NCI-H526 treated with DMSO at 0.1 percent for 48 hours (cell line): ENCODE results near the gene ATXN3L.
"Not testable (repeated sequence)": the region's sequence is repeated elsewhere in the genome, so short reads cannot be mapped to it uniquely, and the experiment has no call there.

Experiments used
- DNase-seq: peaks from one replicate; lab custom pipeline; 2025; lab: John Stamatoyannopoulos, UW

ATXN3L gene

DNA sequence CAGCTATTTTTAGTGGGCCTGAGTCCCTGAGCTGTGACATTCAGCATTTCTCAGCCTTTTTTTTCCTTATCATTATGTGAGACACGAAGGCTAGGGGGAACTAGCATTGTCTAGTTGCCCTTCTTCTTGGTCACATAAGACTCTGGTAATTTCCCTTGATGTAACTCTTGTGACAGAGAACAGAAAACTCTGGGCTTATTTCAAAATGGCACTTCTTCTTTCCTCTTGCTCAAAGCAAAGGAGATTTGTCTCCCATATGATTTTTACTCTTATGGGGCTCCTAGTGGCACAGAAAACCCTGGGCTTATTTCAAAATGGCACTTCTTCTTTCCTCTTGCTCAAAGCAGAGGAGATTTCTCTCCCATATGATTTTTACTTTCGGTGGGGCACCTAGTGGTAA lies 14.7 kb downstream of the ATXN3L start:
- DNase-seq: no peak

DNA sequence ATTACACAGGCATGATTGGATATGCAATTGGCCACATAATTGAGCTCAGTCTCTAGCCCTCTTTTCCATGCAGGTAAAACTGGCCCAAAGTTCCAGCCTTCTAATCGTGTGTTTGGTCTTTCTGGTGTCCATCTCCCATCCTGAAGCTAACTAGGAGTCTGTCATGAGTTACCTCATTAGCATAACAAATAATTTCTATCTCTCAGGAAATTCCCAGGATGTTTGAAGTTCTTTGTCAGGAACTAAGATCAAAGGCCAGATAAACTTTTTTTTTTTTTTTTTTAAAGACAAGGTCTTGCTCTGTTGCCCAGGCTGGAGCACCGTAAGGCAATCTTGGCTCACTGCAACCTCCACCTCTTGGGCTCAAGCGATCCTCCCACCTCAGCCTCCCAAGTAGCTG lies 15.8 kb downstream of the ATXN3L start:
- no peak for DNase-seq

DNA sequence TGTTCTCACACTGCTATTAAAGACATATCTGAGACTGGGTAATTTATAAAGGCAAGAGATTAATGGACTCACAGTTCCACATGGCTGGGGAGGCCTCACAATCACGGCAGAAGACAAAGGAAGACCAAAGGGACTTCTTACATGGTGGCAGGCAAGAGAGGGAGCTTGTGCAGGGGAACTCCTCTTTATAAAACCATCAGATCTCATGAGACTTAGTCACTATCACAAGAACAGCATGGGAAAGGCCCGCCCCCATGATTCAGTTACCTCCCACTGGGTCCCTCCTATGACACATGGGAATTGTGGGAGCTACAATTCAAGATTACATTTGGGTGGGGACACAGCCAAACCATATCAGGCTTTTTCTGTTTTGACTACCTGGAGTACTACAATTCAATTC lies 16.6 kb downstream of the ATXN3L start:
- not testable (repeated sequence) for DNase-seq

DNA sequence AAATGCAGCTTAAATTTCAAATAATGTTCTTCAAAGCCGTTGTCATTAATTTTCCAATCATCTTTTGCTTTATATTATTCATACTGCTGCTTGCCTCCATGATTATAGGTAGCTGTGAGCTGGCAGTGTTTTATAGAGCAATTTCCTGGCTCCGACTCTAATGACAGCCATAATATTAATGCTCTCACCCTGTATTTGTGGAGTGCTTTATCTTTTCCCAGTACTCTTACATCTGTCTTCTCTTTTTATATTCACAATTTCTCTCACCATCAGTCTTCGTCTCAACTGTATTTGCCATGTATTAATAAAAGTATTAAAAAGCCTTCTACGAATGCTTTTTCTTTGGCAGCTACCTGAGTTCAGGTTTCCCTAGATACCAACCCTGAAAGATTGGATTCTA lies 21.0 kb downstream of the ATXN3L start:
- DNase-seq: no peak

DNA sequence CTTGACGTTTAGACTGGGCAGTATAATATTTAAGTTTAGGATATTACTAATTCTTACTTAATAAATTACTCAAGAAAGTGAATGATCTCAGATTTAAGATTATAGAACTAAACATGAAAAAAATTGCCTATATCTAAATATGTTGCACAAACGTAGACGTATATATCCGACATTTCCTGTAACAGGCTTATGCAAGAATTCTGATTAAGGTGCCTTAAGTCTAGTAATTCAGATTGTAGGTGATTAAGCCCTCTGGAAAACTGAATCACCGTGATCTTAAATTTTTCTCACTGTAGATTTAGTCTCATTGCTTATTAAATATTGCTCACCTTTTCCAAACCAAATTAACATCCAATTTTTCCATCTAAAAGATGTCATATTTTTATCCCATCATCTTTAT lies 24.0 kb downstream of the ATXN3L start:
- DNase-seq: no peak

DNA sequence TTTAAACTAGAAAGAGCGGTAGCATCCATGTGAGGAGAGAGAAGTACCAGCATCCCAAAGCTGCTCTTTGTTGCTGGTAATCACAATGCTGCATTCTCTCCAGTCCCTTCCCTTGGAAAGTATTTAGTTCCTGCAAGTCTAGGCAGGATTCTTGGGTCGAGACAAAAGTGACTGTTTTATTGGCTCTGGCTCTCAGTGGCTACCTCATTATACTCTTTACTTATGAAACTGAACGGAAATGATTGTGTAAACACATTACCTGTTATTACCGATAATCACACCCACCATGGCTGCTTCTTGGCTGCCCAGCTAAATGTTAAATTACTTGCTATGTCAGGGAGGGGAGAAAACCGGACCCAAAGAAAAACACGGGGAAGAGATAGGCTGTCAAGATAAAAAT lies 26.2 kb downstream of the ATXN3L start:
- DNase-seq: peak; percentile 43

DNA sequence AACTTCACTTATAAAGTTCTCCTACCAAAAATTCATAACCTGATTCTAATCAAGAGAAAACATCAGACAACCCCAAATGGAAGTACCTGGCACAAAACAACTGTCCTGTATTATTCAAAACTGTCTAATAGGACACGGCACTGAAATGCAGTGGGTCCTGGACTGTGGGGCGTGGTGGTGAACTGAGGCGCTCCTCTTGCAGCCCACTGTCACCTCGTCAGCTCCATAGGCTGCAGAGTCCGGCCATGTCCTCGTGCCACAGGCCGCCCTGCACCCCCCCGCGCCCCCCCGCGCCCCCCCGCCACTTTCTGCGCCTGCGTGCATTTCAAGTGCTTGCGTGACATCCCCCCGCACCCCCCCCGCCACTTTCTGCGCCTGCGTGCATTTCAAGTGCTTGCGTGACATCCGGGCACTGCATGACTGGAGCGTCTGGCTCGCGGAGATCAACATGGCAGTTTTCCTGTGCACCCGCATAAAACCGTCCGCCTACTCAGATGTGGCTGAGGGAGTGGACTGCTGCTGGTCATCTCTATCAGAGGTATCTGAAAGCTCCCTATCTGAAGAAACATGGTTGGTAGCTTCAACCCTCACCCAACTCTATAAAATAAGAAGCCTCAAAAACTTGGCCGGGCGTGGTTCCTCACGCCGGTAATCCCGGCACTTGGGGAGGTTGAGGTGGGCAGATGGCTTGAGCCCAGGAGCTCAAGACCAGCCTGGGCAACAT lies 28.8 kb downstream of the ATXN3L start:
- no peak for DNase-seq

DNA sequence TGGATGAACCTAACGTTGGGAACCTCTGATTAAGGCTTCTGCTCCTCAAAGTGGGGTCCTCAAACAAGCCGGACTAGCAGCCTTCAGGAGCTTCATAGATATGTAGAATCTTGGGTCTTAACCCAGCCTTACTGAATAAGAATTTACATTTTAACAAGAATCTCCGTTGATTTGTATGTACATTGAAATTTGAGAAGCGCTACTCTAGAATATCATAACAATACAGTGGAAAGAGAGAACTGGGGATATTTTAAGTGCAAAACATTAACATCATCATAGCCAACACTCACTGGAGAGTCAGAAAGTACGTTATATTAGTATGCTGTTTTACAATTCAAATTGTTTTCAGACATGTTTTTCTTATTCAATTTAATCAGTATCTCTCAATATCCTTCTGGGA lies 31.2 kb downstream of the ATXN3L start:
- peak; percentile 55 for DNase-seq

DNA sequence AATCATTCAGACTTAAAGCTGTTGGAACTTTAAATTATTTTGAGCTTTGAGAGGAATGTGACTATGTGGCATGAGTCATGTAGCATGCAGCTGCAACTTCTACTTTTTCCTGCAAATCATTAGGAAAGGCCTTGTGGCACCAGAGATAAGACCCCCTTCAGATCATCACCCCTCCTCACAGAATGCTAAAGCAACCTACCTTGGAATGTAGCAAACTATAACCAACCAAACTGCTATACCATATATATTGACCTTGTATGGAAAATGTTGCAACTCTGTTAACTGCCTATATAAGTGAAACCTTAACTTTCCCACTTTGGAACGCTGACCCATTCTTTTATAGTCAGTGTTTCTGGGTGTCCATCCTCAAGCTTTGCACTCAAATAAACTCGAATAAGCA lies 32.0 kb downstream of the ATXN3L start:
- DNase-seq: no peak

DNA sequence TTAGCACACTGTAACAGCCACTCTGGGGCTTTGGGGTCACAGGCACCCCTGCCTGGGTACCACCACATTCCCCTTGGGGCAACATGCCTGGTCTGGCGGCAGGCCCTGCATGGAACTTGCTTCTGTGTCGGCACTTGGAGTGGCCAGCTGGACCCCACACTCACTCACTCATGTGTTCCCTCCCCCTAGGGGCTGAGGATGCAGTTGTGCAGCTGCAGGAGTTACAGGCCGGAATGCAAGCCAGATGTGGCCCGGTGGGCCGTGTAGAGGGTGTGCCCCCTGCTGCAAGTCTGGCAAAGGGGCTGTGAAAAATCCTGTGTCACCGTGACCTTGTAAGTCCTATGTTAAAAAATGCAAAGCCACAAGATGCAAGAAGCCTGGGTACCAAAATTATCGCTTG lies 34.2 kb downstream of the ATXN3L start:
- DNase-seq: no peak

DNA sequence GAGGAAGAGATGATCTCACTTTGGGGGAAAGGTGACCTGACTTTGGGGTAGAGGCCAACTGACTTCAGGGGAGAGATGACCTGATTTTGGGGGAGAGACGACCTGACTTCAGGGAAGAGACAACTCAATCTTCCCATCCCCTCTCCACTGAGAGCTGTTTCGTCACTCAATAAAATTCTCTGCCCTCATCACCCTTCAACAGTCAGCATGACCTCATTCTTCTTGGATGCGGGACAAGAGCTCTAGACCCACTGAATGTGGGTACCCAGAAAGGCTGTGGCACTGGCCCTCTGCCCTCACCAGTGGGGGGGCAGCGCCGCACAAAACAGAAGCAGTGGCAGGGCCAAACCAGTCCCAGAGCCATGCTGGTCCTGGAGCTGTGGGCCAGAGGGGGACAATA lies 34.6 kb downstream of the ATXN3L start:
- no peak for DNase-seq

DNA sequence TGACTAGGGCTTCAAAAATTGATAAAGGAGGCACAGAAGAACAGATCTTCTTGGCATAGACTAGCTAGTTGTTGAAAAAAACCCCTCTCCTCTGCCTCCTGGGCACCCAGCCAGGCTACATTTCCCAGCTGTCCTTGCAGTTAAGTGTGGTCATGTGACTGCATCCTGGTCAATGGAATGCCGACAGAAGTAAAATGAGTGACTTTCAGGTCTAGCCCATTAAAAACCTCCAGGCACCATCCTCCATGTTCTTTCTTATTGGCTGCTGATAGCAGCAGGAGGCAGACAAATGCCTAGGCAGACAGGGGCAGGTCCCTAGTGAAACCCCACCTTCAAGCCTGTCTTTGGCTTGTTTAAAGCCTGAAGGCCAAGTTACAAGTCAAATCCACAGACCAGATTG lies 35.3 kb downstream of the ATXN3L start:
- no peak for DNase-seq

DNA sequence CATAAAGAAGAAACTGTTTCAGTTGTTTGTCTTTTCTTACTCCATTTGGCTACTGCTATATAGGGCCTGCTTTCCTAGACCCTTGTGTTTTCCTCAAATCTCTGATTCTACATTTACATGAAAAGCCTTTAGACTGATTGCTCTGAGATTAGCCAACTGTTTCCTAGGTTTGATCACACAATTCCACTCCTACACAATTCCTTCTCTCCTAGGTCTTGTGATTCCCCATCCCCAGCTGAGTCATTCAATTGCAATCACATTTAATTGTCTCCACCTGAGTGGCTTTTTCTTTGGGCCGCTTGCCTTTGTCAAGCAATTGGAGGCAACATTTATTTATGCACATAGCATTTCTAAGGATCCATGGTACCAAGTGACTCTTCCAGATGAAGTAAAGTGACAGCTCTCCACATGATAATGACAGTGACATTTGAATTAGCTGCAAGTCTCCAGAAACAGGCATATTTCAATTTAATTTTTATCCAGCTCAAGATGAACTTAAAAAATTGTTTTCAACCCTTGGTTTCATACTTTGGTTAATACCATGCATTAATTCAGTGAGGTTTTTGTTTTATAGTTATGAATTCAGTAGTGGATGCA lies 35.8 kb downstream of the ATXN3L start:
- DNase-seq: no peak

DNA sequence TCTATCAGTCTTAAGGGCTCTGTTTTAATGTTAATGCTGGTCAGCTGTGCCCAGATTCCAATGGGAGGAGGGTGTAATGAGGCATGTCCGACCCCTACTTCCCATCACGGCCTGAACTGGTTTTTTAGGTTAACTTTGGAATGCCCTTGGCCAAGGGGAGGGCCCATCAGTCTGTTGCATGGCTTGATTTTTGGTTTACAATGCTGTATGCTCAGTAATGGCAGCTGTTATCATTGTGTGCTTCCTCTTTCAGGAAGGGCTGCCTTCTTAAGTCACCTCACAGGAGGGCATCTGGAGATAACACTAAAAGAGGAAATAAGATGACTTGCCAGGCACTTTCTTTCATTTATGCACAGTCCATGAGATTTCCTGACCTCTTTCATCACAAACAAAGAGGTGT lies 36.3 kb downstream of the ATXN3L start:
- no peak for DNase-seq

DNA sequence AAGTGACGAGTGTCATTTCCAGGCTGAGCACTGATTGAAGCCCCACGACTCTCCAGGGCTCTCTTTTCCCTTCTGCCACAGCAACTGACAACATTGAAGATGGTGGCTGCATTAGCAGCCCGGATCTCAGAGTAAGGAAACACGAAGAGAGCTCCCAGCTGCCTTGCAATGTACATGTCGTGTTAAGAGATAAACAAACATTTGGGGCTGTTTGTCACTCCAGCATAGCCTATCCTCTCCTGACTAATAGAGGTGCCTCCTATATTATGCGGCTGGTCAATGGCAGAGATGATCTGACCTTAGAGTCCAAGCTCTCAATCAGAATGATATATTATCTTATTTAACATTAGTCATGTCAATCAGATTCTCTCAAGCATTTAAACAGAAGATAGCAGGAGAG lies 38.6 kb downstream of the ATXN3L start:
- no peak for DNase-seq

DNA sequence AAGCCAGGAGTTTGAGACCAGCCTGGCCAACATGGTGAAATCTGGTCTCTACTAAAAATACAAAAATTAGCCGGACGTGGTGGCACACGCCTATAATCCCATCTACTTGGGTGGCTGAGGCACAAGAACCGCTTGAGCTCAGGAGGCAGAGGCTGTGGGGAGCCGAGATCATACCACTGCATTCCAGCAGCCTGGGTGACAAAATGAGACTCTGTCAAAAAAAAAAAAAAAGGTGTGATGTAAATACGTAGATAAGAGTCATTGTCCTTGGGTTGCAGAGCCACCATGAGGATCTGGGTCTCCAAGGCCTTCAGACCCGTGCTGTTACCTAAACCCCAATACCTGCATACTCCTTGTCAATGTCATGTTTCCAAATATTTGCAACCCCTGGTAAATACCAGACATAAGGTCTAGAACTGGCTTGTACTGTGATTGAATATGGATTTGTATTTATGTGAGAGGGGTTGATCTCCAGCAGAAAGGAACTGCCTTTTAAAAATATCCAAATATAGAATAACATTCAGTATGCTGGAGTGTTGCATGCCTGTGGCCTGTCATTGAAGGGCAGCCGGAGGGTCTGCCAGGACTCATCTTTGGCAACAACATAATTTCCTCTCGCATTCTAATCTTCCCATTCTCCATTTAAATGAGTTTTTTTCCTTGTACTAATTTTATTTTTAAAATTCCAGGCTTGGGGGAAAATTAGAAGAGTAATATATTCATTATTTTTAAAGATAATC lies 40.4 kb downstream of the ATXN3L start:
- no peak for DNase-seq

DNA sequence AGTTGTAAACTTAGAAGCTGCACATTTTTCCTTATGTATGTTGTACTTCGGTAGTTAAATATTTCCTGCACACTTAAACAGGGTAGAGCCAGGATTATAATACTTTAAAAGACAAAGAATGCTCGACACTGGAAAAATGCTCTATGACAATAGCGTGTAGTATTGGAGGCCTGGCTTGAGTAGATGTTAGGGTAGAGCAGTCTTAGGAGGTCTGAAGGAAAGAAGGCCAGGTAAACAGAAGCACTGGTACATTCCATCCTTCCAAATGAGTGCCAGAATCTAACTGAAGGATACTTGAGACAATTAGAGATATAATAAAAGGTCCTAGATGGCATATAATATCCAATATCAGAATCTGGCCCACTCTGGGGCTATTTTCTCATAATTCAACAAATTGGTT lies 42.3 kb downstream of the ATXN3L start:
- DNase-seq: no peak

DNA sequence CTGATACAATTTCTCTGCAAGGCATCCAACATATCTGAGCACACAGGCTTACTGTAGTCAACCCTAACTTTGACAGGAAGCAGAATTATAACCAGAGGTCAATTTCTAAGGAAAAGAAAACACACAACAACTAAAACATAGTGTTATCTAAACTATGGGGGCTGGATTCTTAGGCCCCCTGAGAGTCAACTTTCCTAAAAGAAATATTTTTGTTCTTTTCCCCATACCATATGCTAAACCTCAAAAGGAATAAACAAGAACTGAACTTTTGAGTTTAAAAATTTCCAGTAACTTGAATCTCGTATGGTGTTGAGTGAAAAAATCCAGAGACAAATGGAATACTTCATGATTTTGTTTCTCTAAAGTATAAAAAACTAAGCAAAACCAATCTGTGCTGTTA lies 42.9 kb downstream of the ATXN3L start:
- DNase-seq: no peak

DNA sequence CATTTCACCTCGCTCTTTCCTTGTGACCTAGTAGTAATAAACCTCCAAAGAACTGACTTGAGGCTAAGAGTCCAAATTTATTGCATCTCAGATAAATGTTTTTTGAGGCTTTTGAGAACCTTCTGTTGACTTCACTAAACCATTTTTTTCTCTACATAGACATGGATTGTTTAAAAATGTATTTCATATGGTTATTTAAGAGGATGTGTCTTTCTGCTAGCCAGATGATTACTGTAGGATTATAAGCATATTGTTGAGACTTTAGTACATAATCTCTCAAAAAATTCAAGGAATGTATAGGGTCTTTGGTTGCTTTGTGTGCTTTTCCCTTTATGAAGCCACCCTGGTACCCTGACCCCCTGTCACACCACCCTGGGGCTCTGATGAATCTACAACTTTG lies 44.8 kb downstream of the ATXN3L start:
- no peak for DNase-seq

DNA sequence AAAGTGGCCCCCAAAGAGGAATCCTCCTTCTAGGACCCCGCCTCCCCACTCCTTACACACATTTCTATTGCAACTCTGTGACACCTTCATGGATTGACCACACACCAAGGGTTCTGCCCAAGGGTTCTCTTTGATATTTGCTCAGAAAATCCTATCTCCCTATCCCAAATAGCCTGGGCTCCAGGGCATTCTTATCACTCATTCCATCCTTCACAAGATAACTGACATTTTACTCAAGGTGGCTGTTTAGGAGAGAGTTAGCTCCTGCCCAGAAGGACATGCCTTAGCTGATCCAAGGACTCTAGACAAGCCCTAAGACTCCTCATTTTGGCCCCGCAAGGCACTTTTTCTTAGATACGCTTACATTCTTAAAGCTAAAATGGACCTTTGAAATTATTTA lies 47.4 kb downstream of the ATXN3L start:
- DNase-seq: no peak

DNA sequence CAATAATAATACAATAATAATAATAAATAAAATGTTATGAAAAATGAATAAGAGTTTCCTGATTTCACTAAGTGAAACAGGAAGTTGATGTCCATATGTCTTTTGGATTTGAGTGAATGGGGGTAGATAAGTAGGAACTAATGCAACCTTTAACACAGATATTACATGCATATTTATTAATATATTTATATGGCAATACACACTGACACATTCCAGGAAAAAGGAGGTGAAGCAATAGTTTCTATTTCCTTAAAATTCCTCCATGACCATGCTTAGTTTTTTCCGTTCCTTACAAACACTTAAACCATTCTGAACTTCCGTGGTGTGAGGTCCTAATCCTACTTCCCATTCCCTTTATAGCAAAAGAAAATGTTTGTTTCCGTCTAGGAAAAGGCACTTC lies 48.3 kb downstream of the ATXN3L start:
- no peak for DNase-seq

DNA sequence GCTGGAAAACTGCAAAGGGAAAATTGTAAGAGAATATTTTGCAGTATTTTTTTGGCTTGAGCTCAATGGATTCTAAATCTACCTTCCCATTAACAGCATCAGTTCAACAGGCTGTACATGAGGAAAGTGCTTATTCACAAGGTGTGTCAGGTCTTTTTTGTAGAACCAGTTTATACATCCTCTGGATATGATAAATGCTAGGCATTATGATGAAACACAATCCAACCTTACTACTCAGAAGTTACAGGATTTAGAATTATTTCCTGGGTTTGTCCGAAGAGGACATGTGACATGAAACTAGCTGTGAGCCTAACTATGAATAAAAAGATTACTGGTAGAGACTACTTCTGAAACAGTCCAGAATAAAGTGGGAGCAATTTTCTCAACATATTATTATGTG lies 49.5 kb downstream of the ATXN3L start:
- DNase-seq: no peak

DNA sequence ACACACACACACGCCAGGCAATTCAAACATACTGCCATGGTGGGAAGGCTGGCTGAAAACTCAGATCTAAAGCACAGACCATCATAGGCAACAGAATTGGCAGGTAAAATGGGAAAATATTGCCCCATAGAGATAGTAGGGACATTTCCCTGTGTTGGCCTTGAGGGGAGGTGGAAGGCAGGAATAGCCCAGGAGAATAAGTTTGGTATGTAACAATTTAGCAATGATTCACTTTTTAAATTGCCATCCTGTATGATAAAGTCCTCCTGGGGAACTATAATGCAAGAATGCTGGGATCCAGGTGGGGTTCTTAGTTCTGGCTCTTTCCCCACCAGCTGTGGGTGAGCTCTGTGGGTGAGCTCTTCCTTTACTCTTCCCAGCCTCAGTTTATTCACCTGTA lies 51.0 kb downstream of the ATXN3L start:
- DNase-seq: no peak
